Loucy (cell line): ENCODE measurements around the gene CHCHD4.

ENCODE experiments used
- EZH2phosphoT487 ChIP-seq: fragments of 200-600 bp; IDR thresholded peaks from 2 replicates; pipeline ENCODE4 v1.6.1; 2018; ENCODE audit warnings: antibody characterized with exemption, mild to moderate bottlenecking, moderate library complexity, borderline replicate concordance
- TF ChIP-seq, protein P1 (sequence below): fragments of 200-600 bp; sonication (generic); conservative IDR thresholded peaks from 2 replicates; pipeline ENCODE4 v1.5.1; 2014; ENCODE audit warnings: mild to moderate bottlenecking, antibody characterized with exemption, low read length

DNA sequence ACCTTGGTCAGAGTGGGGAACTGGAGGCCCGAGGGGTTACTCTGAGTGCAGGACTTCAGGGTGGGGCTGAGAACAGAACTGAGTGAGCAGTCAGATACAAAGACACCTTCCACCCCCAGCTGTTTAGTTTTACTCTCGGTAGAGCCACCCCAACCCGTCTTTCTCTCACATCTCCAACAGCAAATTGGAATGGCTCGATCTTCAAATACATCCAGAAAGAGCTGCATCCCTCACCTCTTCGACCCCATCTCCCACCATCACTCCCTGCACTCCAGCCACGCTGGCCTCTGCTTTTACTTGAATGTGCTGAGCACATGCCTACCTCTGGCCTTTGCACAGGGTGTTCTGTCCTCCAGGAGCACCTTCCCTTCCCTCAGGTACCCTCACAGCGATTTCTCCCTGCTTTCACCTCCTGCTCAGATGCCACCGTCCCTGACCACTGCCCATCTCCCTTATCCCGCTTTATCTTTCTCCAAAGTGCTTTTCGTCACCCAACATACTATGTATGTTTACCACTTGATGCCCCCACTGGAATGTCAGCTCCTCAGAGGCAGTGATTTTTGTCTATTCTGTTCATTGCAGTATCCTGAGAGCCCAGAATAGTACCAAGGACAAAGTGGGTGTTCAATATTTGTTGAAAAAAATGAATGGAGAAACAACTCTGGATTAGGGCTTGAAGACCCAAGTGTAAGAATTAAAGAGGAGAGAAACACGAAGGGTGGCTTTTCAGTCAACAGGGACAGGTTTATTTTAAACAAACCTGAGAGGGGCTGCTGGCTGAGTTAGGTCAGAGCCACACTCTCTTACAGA is 4.4 kb downstream of the CHCHD4 start:
- TF ChIP-seq, protein P1, sequence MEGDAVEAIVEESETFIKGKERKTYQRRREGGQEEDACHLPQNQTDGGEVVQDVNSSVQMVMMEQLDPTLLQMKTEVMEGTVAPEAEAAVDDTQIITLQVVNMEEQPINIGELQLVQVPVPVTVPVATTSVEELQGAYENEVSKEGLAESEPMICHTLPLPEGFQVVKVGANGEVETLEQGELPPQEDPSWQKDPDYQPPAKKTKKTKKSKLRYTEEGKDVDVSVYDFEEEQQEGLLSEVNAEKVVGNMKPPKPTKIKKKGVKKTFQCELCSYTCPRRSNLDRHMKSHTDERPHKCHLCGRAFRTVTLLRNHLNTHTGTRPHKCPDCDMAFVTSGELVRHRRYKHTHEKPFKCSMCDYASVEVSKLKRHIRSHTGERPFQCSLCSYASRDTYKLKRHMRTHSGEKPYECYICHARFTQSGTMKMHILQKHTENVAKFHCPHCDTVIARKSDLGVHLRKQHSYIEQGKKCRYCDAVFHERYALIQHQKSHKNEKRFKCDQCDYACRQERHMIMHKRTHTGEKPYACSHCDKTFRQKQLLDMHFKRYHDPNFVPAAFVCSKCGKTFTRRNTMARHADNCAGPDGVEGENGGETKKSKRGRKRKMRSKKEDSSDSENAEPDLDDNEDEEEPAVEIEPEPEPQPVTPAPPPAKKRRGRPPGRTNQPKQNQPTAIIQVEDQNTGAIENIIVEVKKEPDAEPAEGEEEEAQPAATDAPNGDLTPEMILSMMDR = no peak
- no peak for TF ChIP-seq EZH2phosphoT487
